GM18873 (cell line): ENCODE results near the gene TRAP1.

ENCODE experiments used
- ATAC-seq: cut with Tn5 transposase; IDR thresholded peaks from one replicate; pipeline ENCODE4 v1.9.1; 2021; ENCODE audit warnings: mild to moderate bottlenecking, moderate library complexity, moderate number of reproducible peaks; ENCODE audit not compliant: unreplicated experiment, low FRiP score

TRAP1 gene

GRCh38 chr16:3654249-3654991 lies 62.9 kb downstream of the TRAP1 start, which contains the start of gene DNASE1:
Gene DNASE1 (plus strand): TSS chr16:3654691. CDS start chr16:3655374, 683 bp downstream.
- no peak for ATAC-seq

GRCh38 chr16:3652373-3653195 lies 64.7 kb downstream of the TRAP1 start:
- no peak for ATAC-seq

DNA sequence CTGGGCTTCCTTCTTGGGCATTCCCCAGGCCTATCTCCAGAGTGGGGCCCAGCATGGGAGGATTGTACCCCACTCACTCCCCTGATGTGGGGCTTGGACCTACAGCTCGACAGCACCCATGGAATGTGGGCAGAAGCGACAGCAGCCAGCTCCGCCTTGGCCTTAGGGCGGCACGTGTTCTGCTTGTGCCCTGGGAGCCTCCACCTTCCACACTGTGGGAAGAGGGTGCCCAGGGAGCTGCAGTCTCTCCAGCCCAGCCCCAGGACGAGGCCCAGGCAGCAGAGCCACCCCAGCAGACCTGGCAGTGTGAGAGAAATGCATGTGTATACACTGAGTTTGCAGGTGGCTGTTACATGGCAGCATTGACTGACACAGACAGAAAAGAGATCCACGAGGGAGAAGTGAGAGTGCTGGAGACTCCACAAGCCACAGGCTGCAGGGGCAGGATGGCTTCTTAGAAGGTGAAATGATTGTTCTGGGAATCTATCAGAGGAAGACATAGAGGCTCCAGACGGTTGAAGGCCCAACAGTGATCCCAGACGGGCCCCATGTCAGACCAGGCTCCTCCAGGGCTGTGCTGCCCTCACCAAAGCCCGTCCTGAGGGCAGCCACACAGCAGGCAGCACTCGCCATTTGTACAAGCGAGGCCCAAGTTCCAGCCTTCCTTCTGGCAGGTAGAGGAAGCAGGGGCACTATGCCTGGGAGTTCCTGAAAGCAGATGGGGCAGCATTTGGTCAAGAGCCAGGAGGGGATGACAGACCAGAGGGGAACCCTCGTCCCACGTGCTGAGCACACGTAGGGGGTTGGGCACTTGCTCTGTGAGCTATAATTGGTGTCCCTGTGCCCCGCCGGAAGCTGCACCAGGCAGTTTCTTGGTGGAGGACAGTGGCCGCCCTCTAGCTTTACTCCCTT lies 65.6 kb downstream of the TRAP1 start:
- ATAC-seq: no peak

GRCh38 chr16:3650631-3651265 lies 66.6 kb downstream of the TRAP1 start:
- no peak for ATAC-seq

DNA sequence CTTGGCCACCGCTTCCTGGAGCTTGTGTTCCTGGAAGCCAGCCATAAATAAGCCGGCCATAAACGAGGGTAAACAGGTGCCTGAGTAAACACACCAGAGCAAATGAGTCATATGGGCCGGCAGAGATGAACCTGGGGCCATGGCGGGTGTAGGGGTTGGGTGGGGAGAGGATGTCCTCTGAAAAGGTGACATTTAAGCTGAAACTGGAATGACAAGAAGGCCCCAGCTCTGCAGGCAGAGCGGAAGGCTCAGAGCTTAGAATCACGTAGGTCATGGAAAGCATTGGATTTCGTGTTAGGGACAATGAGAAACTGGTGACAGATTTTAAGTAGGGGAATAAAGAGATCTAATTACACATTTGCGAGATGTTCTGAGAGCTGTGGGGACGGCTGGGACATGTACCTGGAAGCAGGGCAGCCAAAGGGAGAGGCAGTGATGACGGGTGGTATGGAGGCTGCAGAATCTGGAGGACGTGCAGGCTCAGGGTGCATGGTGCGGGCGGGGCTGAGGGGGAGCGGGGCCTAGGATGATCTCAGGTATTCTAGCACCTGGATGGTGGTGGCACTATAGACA lies 70.9 kb downstream of the TRAP1 start:
- ATAC-seq: no peak

- no peak for ATAC-seq
These were observed 71.6 kb downstream of the TRAP1 start for GRCh38 chr16:3645504-3646347.

GRCh38 chr16:3645108-3645503 lies 72.2 kb downstream of the TRAP1 start:
- no peak for ATAC-seq

DNA sequence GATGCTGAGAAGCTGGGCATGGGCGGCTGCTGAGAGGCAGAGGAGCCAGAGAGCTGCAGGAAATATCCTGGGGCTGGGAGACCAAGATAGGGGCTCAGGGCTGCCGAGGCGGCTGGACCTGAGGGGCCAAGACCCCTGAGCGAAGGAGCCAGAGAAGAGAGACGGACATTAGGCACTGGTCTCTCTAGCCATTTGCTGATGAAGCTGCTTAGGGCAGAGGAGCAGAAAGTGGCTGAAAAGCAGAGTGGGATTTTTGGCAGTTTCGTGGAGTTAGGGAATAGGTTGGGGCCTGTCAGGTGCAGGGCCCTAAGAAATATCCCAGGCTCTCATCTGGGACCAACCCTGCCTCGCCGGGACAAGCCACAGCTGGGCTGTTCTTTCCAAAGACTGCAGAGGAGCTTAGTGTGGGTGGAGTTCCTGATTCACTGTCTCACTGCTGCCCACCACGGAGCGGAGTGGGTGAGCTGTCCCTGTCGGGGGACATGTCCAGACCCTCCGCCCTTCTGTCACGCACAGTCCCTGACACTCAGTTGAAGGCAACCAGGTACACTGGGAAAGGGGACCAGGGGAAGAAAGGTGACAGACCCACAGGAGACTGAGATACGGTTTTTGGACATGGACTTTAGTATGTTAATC lies 74.1 kb downstream of the TRAP1 start:
- no peak for ATAC-seq

GRCh38 chr16:3642397-3643094 lies 74.8 kb downstream of the TRAP1 start:
- ATAC-seq: no peak

- no peak for ATAC-seq
These were observed 75.4 kb downstream of the TRAP1 start for GRCh38 chr16:3641801-3642396.

- no peak for ATAC-seq
These were observed 76.5 kb downstream of the TRAP1 start for GRCh38 chr16:3640632-3641501.

DNA sequence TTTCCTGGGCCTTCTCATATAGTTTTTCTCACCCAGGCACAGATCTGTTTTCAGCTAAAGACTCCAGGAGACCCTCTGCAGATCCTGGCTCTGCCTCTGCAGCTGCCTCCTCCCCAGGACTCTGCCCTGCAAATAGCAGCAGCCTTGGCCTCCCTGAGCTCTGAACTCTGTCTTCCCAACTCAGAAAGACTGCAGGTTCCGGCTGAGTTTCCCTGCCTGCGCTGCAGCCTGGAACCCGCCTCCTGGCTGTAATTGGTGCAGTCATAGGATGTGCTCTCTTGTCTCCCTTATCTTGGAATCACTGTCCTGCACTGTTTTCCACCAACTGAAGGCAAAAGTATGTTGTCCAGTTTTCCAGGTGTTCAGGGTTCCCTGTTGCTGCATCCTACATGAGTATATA lies 77.1 kb downstream of the TRAP1 start:
- no peak for ATAC-seq

DNA sequence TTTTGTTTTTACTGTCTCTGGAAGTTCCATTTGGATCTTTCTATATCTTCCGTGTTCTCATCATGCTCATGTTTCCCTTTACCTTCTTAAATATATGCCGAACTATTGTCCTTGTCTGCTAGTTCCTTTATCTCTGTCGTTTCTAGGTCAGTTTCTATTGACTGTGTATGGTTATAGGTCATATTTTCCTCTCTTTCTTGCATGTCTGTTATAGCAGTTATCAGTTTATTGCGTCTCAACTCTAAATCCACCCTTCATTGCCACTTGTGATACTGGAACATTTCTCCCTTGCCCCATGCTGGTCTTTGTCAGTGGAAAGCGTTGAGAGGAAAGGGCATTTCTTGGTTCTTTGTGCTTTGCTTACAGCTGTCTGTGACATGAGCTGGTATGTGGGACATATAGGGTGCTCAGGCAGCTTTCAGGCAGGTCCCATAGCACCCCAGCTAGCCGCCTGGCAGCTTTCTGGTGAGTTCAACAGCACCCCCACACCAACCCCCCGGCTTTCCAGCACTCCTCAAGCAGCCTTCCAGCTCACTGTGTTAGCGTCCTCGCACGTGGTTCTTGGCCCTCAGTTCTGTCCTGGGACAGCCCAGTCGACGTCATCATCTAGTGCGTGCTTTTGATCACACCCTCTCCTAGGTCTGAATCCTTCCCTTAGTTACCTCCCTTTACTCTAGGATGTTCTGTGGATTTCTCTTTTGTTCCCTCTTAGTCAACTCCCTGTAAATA lies 78.2 kb downstream of the TRAP1 start:
- ATAC-seq: no peak

- ATAC-seq: no peak
These were observed 79.9 kb downstream of the TRAP1 start for GRCh38 chr16:3637371-3637923.

GRCh38 chr16:3625911-3626732 lies 91.2 kb downstream of the TRAP1 start:
- no peak for ATAC-seq
